Epithelial cell of proximal tubule (primary cell): ENCODE measurements around the gene PIK3CA. TPM values are rescaled to one million over a fixed set of nuclear protein-coding genes. Genes with fewer than 3 reads are reported as not detected.

Experiments
- DNase-seq: peaks from one replicate; pipeline ENCODE4 v3.0.0-alpha.2; 2011; ENCODE audit warnings: low read depth
- H3K4me3 ChIP-seq: 2 replicates; pipeline ENCODE4 v1.5.1; 2011; ENCODE audit warnings: low read depth, mild to moderate bottlenecking, low read length
- total RNA-seq: library from RNA; depleted of rRNA; stranded (reverse); fragments of >200 nt; gene quantifications from 2 replicates; pipeline ENCODE4 v1.2.3, GENCODE V29; 2015
- TF ChIP-seq, protein P1 (sequence below): conservative IDR thresholded peaks from 2 replicates; pipeline ENCODE4 v1.5.1; 2012; ENCODE audit warnings: low read depth, mild to moderate bottlenecking, low read length

The PIK3CA gene
- total RNA-seq, 1 donor from 2014 or later, result 11.7 TPM

DNA sequence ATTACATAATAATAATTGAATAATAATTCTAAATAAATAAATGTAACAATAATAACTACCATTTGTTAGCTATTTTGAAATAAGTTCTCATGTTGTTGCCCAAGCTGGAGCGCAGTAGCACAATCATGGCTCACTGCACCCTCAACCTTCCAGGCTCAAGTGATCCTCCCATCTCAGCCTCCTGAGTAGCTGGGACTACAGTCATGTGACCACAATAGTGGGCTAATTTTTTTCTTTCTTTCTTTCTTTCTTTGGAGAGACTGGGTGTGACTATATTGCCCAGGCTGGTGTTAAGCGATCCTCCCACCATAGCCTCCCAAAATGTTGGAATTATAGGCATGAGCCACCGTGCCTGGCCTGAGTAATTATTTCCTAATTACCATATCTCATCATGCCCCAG is 133.7 kb downstream of the PIK3CA start:
- TF ChIP-seq, protein P1, sequence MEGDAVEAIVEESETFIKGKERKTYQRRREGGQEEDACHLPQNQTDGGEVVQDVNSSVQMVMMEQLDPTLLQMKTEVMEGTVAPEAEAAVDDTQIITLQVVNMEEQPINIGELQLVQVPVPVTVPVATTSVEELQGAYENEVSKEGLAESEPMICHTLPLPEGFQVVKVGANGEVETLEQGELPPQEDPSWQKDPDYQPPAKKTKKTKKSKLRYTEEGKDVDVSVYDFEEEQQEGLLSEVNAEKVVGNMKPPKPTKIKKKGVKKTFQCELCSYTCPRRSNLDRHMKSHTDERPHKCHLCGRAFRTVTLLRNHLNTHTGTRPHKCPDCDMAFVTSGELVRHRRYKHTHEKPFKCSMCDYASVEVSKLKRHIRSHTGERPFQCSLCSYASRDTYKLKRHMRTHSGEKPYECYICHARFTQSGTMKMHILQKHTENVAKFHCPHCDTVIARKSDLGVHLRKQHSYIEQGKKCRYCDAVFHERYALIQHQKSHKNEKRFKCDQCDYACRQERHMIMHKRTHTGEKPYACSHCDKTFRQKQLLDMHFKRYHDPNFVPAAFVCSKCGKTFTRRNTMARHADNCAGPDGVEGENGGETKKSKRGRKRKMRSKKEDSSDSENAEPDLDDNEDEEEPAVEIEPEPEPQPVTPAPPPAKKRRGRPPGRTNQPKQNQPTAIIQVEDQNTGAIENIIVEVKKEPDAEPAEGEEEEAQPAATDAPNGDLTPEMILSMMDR, result no peak
- DNase-seq, result no peak
- H3K4me3 ChIP-seq, result no peak overlapping the region

DNA sequence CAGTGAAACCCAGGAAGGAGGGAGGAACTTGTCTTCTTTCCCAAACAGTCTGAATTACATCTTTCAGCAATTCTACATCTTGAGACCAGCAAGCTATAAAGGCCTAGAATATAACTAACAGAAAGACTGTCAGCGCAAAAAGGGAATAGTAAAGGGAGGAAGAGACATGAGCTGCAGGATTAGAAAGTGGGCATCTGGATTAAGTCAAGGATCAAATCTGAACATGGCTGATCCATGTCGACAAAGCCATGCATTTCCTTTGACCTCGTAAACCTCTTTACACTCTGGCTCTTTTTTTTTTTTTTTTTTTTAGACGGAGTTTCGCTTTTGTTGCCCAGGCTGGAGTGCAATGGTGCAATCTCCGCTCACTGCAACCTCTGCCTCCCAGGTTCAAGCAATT is 138.2 kb downstream of the PIK3CA start:
- DNase-seq, result no peak
- H3K4me3 ChIP-seq, result no peak overlapping the region
- TF ChIP-seq, protein P1, result no peak

DNA sequence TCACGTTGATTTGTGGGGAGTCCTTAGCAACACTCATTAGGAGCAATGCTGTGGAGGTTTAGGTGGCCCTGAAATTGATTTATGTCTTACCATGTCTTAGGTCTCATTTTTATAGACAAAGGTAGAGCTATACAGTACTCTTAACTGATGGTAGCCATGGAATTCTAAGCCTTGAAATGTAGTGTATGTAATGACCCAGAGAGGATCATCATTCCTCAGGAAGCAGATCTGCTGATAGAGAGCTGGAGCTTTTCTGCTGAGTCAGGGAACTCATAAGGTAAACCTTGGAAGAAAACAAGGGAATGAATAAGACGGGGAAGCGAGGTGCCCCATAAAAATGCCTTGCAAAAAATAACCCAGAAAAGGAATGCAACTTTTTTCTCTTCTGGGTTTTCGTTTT is 140.7 kb downstream of the PIK3CA start:
- no peak overlapping the region for H3K4me3 ChIP-seq
- TF ChIP-seq, protein P1, result no peak
- DNase-seq, result no peak

DNA sequence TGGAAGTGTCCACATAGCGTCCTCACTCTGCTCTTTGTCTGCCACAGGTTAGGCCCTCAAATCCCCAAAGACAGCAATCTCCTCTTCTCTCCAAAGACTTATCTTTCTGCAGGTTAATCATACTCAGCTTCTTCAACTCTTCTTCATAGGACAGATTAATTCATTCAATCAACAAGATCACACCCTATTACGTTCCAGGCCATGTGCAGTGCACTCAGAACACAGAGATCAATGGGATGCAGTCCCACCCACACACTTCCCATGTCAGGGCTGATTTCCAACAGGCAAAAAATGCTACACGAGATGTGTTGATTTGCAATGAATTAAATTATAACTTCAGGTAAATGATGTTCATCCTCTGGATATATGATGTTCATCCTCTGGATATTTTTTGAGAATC is 141.1 kb downstream of the PIK3CA start:
- H3K4me3 ChIP-seq, result no peak overlapping the region
- DNase-seq, result no peak
- TF ChIP-seq, protein P1, result no peak

Other genes starting within 250 kb of the PIK3CA start
- gene ZMAT3, start 76.5 kb upstream of the PIK3CA start, total RNA-seq, result 4.8 and 10.2 TPM in 2 replicates
- 0.40 and 1.2 TPM in 2 replicates for gene KCNMB3, start 102.8 kb downstream of the PIK3CA start, total RNA-seq
- gene ZNF639, start 174.7 kb downstream of the PIK3CA start, total RNA-seq, result 35.2 and 42.6 TPM in 2 replicates
- 25.8 and 27.3 TPM in 2 replicates for gene MFN1, start 199.4 kb downstream of the PIK3CA start, total RNA-seq